Neutrophil (primary cell): ENCODE results near the gene UBE3A.

Experiments
- H3K27ac ChIP-seq: fragments of 200-600 bp; sonication (generic); 2 replicates; pipeline ENCODE4 v1.5.1; 2016; ENCODE audit warnings: mild to moderate bottlenecking, moderate library complexity
- H3K27me3 ChIP-seq: fragments of 200-600 bp; sonication (generic); 2 replicates; pipeline ENCODE4 v1.6.0; 2016; ENCODE audit warnings: mild to moderate bottlenecking
- H3K36me3 ChIP-seq: fragments of 200-600 bp; sonication (generic); 2 replicates; pipeline ENCODE4 v1.5.1; 2017
- H3K4me1 ChIP-seq, 2 experiments: fragments of 200-600 bp in 1 of 2; sonication (generic) in 1 of 2; 1 replicate in 1 of 2; 2 replicates in 1 of 2; pipeline versions ENCODE4 v1.5.1 to v1.6.1; 2013 to 2016; ENCODE audit warnings: low read depth in 1 of 2, low read length in 1 of 2, mild to moderate bottlenecking in 1 of 2, moderate library complexity in 1 of 2; ENCODE audit not compliant: control insufficient read depth in 1 of 2, insufficient read depth in 1 of 2
- H3K4me3 ChIP-seq, 2 experiments: fragments of 200-600 bp in 1 of 2; sonication (generic) in 1 of 2; 1 replicate in 1 of 2; 2 replicates in 1 of 2; pipeline ENCODE4 v1.5.1; 2013 to 2016; ENCODE audit warnings: low read depth in 1 of 2, low read length in 1 of 2, mild to moderate bottlenecking in 1 of 2, moderate library complexity in 1 of 2
- H3K9me3 ChIP-seq: fragments of 200-600 bp; sonication (generic); 2 replicates; pipeline ENCODE4 v1.5.1; 2016
- CTCF ChIP-seq: fragments of 200-600 bp; sonication (generic); IDR thresholded peaks from 2 replicates; pipeline ENCODE4 v1.5.1; 2016; ENCODE audit warnings: antibody characterized with exemption

UBE3A gene

GRCh38 chr15:25374143-25374542, 64.7 kb downstream of the UBE3A start:
- Histone ChIP-seq H3K4me3 (no peak overlapping the region), H3K9me3 (no peaks in the 10 kb centered on the region), H3K36me3 (peaks cover 43% of the 10 kb centered on the region), H3K27me3 (no peaks in the 10 kb centered on the region), H3K4me1 (no peaks in the 10 kb centered on the region), H3K27ac (no peak overlapping the region)
- no peak for TF ChIP-seq CTCF

- no peaks in the 10 kb centered on the region for H3K27me3 ChIP-seq
- H3K9me3 ChIP-seq = no peaks in the 10 kb centered on the region
- H3K27ac ChIP-seq = no peak overlapping the region
- H3K36me3 ChIP-seq = peaks cover 43% of the 10 kb centered on the region
- no peaks in the 10 kb centered on the region for H3K4me1 ChIP-seq
- H3K4me3 ChIP-seq = no peak overlapping the region
- no peak for TF ChIP-seq CTCF
Observed at GRCh38 chr15:25372298-25372697, 66.5 kb downstream of the UBE3A start.

GRCh38 chr15:25368850-25369249, 70.0 kb downstream of the UBE3A start:
- H3K27ac ChIP-seq = no peak overlapping the region
- H3K36me3 ChIP-seq = peaks cover 24% of the 10 kb centered on the region

GRCh38 chr15:25366058-25366457, 72.8 kb downstream of the UBE3A start:
- peaks cover 11% of the 10 kb centered on the region for H3K36me3 ChIP-seq
- TF ChIP-seq CTCF = no peak
- H3K27ac ChIP-seq = no peak overlapping the region

More at GRCh38 chr15:25368850-25369249, 70.0 kb downstream of the UBE3A start:
- Histone ChIP-seq H3K4me1 (no peaks in the 10 kb centered on the region), H3K9me3 (no peaks in the 10 kb centered on the region), H3K4me3 (no peak overlapping the region), H3K27me3 (no peaks in the 10 kb centered on the region)
- no peak for TF ChIP-seq CTCF

GRCh38 chr15:25362545-25362944, 76.3 kb downstream of the UBE3A start:
- Histone ChIP-seq H3K27me3 (no peaks in the 10 kb centered on the region), H3K36me3 (peaks cover 5% of the 10 kb centered on the region), H3K9me3 (no peaks in the 10 kb centered on the region), H3K27ac (no peak overlapping the region), H3K4me3 (no peak overlapping the region), H3K4me1 (no peaks in the 10 kb centered on the region)
- no peak for TF ChIP-seq CTCF

More at GRCh38 chr15:25366058-25366457, 72.8 kb downstream of the UBE3A start:
- Histone ChIP-seq H3K4me1 (no peaks in the 10 kb centered on the region), H3K9me3 (no peaks in the 10 kb centered on the region), H3K4me3 (no peak overlapping the region), H3K27me3 (no peaks in the 10 kb centered on the region)

GRCh38 chr15:25347707-25348106, 91.1 kb downstream of the UBE3A start:
- H3K4me1 ChIP-seq = no peaks in the 10 kb centered on the region
- peaks cover 15% of the 10 kb centered on the region for H3K36me3 ChIP-seq
- no peak overlapping the region for H3K4me3 ChIP-seq
- H3K9me3 ChIP-seq = no peaks in the 10 kb centered on the region
- TF ChIP-seq CTCF = no peak
- no peaks in the 10 kb centered on the region for H3K27me3 ChIP-seq
- no peak overlapping the region for H3K27ac ChIP-seq
